Liver (tissue), 3 donors: ENCODE data around the gene OR2J1.

Experiments used
- FOXA1 ChIP-seq: IDR thresholded peaks from 2 replicates; pipeline ENCODE4 v1.6.1; 2016; ENCODE audit warnings: antibody characterized with exemption
- REST ChIP-seq: IDR thresholded peaks from 2 replicates; pipeline ENCODE4 v1.6.1; 2016; ENCODE audit warnings: antibody characterized with exemption, mild to moderate bottlenecking
- SP1 ChIP-seq: IDR thresholded peaks from 2 replicates; pipeline ENCODE4 v1.6.1; 2018; ENCODE audit warnings: antibody characterized with exemption, mild to moderate bottlenecking
- TF ChIP-seq, protein P1 (sequence below): fragments of 150-350 bp; IDR thresholded peaks from 2 replicates; pipeline ENCODE4 v1.5.1; 2017; ENCODE audit warnings: improper control_type of control experiment, low read depth, low read length; ENCODE audit not compliant: missing input control
- TF ChIP-seq, protein P2 (sequence below): IDR thresholded peaks from 2 replicates; pipeline ENCODE4 v1.6.1; 2016; ENCODE audit warnings: antibody characterized with exemption
- donor health status: healthy.
- donor health status: healthy.

GRCh38 chr6:29141606-29142005, 42.3 kb downstream of the OR2J1 start:
- TF ChIP-seq, protein P1, sequence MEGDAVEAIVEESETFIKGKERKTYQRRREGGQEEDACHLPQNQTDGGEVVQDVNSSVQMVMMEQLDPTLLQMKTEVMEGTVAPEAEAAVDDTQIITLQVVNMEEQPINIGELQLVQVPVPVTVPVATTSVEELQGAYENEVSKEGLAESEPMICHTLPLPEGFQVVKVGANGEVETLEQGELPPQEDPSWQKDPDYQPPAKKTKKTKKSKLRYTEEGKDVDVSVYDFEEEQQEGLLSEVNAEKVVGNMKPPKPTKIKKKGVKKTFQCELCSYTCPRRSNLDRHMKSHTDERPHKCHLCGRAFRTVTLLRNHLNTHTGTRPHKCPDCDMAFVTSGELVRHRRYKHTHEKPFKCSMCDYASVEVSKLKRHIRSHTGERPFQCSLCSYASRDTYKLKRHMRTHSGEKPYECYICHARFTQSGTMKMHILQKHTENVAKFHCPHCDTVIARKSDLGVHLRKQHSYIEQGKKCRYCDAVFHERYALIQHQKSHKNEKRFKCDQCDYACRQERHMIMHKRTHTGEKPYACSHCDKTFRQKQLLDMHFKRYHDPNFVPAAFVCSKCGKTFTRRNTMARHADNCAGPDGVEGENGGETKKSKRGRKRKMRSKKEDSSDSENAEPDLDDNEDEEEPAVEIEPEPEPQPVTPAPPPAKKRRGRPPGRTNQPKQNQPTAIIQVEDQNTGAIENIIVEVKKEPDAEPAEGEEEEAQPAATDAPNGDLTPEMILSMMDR = no peak
- TF ChIP-seq REST = no peak
- TF ChIP-seq, protein P2, sequence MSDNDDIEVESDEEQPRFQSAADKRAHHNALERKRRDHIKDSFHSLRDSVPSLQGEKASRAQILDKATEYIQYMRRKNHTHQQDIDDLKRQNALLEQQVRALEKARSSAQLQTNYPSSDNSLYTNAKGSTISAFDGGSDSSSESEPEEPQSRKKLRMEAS = no peak
- TF ChIP-seq FOXA1 = no peak
- TF ChIP-seq SP1 = no peak
